GM12873 (cell line): ENCODE data around the gene GTF2F2.

Experiments used
- CTCF ChIP-seq: IDR thresholded peaks from 2 replicates; pipeline ENCODE4 v1.5.1; 2012; ENCODE audit warnings: low read depth, mild to moderate bottlenecking, moderate library complexity, low read length, control low read depth; ENCODE audit not compliant: insufficient read depth; ENCODE audit errors: missing control alignments

The GTF2F2 gene

GRCh38 chr13:45257638-45258333 is 137.5 kb downstream of the GTF2F2 start:
- TF ChIP-seq CTCF: no peak

GRCh38 chr13:45258334-45258675 is 138.0 kb downstream of the GTF2F2 start:
- no peak for TF ChIP-seq CTCF

- TF ChIP-seq CTCF: no peak
Observed at GRCh38 chr13:45267215-45267614, 146.9 kb downstream of the GTF2F2 start.

GRCh38 chr13:45269204-45269603 is 148.9 kb downstream of the GTF2F2 start:
- no peak for TF ChIP-seq CTCF

GRCh38 chr13:45276913-45277312 is 156.6 kb downstream of the GTF2F2 start:
- TF ChIP-seq CTCF: no peak

GRCh38 chr13:45278096-45278645 is 157.9 kb downstream of the GTF2F2 start:
- no peak for TF ChIP-seq CTCF

GRCh38 chr13:45280011-45280410 is 159.7 kb downstream of the GTF2F2 start:
- no peak for TF ChIP-seq CTCF
